ENCODE results near the gene GRIN2C.

Gene GRIN2C

DNA sequence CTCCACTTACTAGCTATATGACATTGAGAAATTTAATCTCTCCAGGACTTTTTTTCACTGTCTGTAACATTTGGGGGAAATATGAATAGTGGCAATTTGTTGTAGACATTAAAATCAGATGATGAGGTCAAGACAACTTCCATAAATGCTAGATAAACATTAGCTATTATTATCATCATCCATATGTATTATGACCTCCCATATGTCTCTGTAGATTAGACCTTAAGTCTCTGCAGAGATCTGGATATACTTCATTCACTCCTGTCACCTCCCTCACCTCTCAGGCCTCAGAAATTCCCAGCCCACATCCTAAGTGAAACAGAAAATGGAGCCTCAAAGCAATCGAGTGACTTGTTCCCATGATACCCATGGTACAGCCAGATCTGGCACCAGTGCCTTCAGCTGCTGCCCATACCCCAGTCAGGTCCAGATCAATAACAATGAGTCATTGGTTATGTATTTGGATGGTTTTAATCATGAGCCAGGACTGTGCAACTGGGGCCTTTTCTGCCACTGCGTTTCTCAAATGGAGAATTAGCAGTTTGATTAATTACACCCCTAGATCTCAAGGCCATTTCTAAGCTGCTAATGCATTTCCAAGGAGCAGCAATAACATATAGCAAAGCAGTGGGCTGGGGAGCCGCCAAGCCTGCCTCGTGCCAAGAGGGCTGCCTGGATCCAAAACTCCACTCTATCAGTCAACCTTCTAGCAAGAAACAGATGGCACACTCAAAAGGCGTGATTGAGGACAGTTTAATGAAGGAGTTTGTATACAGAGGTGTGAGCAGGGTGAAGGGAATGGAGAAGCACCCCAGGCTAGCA is 15.7 kb upstream of the GRIN2C start:
- H3K9me3 ChIP-seq (replicated peaks; ENCODE audit: insufficient read depth, low read length), result no peaks in the 10 kb centered on the region
- no peaks in the 10 kb centered on the region for H3K79me2 ChIP-seq (ENCODE audit: low read length)
- no peak overlapping the region for H3K9ac ChIP-seq (ENCODE audit: low read length)
- H3K36me3 ChIP-seq (replicated peaks; ENCODE audit: insufficient read depth, low read length), result no peaks in the 10 kb centered on the region
- no peak overlapping the region for H3K4me3 ChIP-seq (ENCODE audit: low read length)
- H3F3A ChIP-seq (ENCODE audit: insufficient read depth, low read length), result 0 out of 2 replicates have a peak, but pooled peaks cover 4% of the 10 kb centered on the region
- no peak overlapping the region for H3K27ac ChIP-seq (ENCODE audit: low read length)
- peaks cover 24% of the 10 kb centered on the region; the same call in 1 of the 2 replicates for H3K4me1 ChIP-seq (ENCODE audit: low read length)
- H3K27me3 ChIP-seq (replicated peaks; ENCODE audit: insufficient read depth, low read length), result peaks cover 35% of the 10 kb centered on the region
- no peaks in the 10 kb centered on the region for H4K20me1 ChIP-seq (ENCODE audit: insufficient read depth, low read length)
- 0 out of 2 replicates have a peak overlapping the region, but pooled peaks have one; percentile 1 for H3K4me2 ChIP-seq (ENCODE audit: low read depth, low read length)
- DNase-seq, result no peak
- no peaks in the 10 kb centered on the region for H3K9me2 ChIP-seq (replicated peaks; ENCODE audit: insufficient read depth, low read length)
- H2AFZ ChIP-seq (ENCODE audit: low read length), result peak overlapping the region; percentile 28; the same call in 1 of the 2 replicates
- no peak for TF ChIP-seq EZH2 (optimal IDR thresholded peaks at IDR 0.05; ENCODE audit: low read depth, low read length)
- TF ChIP-seq, protein P1, sequence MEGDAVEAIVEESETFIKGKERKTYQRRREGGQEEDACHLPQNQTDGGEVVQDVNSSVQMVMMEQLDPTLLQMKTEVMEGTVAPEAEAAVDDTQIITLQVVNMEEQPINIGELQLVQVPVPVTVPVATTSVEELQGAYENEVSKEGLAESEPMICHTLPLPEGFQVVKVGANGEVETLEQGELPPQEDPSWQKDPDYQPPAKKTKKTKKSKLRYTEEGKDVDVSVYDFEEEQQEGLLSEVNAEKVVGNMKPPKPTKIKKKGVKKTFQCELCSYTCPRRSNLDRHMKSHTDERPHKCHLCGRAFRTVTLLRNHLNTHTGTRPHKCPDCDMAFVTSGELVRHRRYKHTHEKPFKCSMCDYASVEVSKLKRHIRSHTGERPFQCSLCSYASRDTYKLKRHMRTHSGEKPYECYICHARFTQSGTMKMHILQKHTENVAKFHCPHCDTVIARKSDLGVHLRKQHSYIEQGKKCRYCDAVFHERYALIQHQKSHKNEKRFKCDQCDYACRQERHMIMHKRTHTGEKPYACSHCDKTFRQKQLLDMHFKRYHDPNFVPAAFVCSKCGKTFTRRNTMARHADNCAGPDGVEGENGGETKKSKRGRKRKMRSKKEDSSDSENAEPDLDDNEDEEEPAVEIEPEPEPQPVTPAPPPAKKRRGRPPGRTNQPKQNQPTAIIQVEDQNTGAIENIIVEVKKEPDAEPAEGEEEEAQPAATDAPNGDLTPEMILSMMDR (IDR thresholded peaks at IDR 0.05; ENCODE audit: low read length), result no peak
- TF ChIP-seq EZH2phosphoT487 (IDR thresholded peaks at IDR 0.05; ENCODE audit: low read length), result no peak

DNA sequence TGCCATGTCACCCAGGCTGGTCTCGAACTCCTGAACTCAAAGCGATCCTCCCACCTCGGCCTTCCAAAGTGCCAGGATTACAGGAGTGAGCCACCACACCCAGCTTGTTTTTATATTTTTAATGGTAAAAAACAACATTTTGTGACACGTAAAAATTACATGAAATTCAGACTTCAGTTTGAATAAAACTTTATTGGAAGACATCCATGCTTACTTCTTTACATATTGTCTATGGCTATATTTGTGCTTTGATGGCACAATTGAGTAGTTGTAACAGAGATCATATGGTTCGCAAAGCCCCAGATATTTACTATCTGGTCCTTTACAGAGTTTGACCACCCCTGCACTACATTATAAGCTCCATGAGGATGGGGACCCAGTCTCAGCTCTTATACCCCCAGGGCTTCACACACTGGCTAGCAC is 14.9 kb upstream of the GRIN2C start:
- Histone ChIP-seq H3K79me2 (ENCODE audit: low read length) (no peaks in the 10 kb centered on the region), H3K9me2 (replicated peaks; ENCODE audit: insufficient read depth, low read length) (no peaks in the 10 kb centered on the region), H3K9ac (ENCODE audit: low read length) (no peak overlapping the region), H3K27ac (ENCODE audit: low read length) (no peak overlapping the region), H3K36me3 (replicated peaks; ENCODE audit: insufficient read depth, low read length) (no peaks in the 10 kb centered on the region), H3F3A (ENCODE audit: insufficient read depth, low read length) (0 out of 2 replicates have a peak, but pooled peaks cover 4% of the 10 kb centered on the region), H2AFZ (ENCODE audit: low read length) (no peak overlapping the region), H3K9me3 (replicated peaks; ENCODE audit: insufficient read depth, low read length) (no peaks in the 10 kb centered on the region), H3K4me1 (ENCODE audit: low read length) (peaks cover 24% of the 10 kb centered on the region; the same call in 1 of the 2 replicates), H3K4me2 (ENCODE audit: low read depth, low read length) (no peak overlapping the region), H4K20me1 (ENCODE audit: insufficient read depth, low read length) (no peaks in the 10 kb centered on the region), H3K27me3 (replicated peaks; ENCODE audit: insufficient read depth, low read length) (peaks cover 27% of the 10 kb centered on the region), H3K4me3 (ENCODE audit: low read length) (no peak overlapping the region)
- no peak for DNase-seq
- TF ChIP-seq EZH2phosphoT487 (IDR thresholded peaks at IDR 0.05; ENCODE audit: low read length), result no peak
- TF ChIP-seq, protein P1 (IDR thresholded peaks at IDR 0.05; ENCODE audit: low read length), result no peak
- no peak for TF ChIP-seq EZH2 (optimal IDR thresholded peaks at IDR 0.05; ENCODE audit: low read depth, low read length)

DNA sequence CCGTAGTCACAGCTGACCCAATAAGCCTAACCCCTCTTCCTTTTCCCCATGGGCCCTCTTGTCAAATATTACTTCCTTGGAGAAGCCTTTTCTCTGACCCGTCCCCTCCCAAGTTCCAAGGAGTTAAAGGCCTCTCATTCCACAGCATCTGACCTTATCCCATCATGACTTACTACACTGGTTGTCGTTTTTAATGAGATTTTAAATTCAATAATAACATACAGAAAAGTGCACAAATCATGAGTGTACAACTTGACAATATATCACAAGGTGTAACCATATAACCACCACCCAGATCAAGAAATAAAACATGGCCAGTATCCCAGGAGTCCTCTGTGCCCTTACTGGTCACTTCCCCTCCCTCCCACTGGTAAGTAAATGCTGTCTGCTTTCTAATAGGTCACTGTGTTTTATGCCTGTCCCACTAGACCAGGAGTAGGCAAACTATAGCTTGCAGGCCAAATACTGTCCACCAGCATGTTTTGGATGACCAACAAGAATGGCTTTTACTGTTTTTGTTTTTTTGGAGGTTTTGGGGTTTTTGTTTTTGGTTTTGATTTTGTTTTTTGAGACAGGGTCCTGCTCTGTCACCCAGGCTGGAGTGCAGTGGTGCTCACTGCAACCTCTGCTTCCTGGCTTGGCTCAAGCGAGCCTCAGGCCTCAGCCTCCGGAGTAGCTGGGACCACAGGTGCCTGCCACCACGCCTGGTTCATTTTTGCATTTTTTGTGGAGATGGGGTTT is 14.4 kb upstream of the GRIN2C start:
- Histone ChIP-seq H3K9me3 (replicated peaks; ENCODE audit: insufficient read depth, low read length) (no peaks in the 10 kb centered on the region), H4K20me1 (ENCODE audit: insufficient read depth, low read length) (no peaks in the 10 kb centered on the region), H3K36me3 (replicated peaks; ENCODE audit: insufficient read depth, low read length) (no peaks in the 10 kb centered on the region), H3K27ac (ENCODE audit: low read length) (peak overlapping the region; percentile 56; the same call in 1 of the 2 replicates), H3K9me2 (replicated peaks; ENCODE audit: insufficient read depth, low read length) (no peaks in the 10 kb centered on the region), H3F3A (ENCODE audit: insufficient read depth, low read length) (0 out of 2 replicates have a peak, but pooled peaks cover 4% of the 10 kb centered on the region), H2AFZ (ENCODE audit: low read length) (peak overlapping the region; percentile 51), H3K4me2 (ENCODE audit: low read depth, low read length) (peak overlapping the region; percentile 84), H3K4me3 (ENCODE audit: low read length) (peak overlapping the region; percentile 87), H3K4me1 (ENCODE audit: low read length) (peaks cover 24% of the 10 kb centered on the region; the same call in 1 of the 2 replicates), H3K9ac (ENCODE audit: low read length) (peak overlapping the region; percentile 86), H3K27me3 (replicated peaks; ENCODE audit: insufficient read depth, low read length) (peaks cover 22% of the 10 kb centered on the region), H3K79me2 (ENCODE audit: low read length) (no peaks in the 10 kb centered on the region)
- no peak for DNase-seq
- TF ChIP-seq EZH2 (optimal IDR thresholded peaks at IDR 0.05; ENCODE audit: low read depth, low read length), result no peak
- TF ChIP-seq, protein P1 (IDR thresholded peaks at IDR 0.05; ENCODE audit: low read length), result no peak
- no peak for TF ChIP-seq EZH2phosphoT487 (IDR thresholded peaks at IDR 0.05; ENCODE audit: low read length)
